GM18868 (cell line): Measurements from ENCODE around the gene MITF.

ENCODE experiments used
- ATAC-seq: cut with Tn5 transposase; IDR thresholded peaks from one replicate; pipeline ENCODE4 v1.9.1; 2021; ENCODE audit warnings: mild to moderate bottlenecking, moderate library complexity; ENCODE audit not compliant: unreplicated experiment

MITF gene

DNA sequence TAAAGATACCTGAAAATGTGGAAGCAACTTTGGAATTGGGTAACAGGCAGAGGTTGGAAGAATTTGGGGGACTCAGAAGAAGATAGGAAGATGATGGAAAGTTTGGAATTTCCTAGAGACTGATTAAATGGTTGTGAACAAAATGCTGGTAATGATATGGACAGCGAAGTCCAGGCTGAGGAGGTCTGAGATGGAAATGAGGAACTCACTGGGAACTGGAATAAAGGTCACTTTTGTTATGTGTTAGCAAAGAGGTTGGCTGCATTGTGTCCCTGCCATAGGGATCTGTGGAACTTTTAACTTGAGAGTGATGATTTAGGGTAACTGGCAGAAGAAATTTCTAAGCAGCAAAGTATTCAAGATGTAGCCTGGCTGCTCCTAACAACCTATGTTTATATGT lies 13.0 kb downstream of the MITF start:
- no peak for ATAC-seq

DNA sequence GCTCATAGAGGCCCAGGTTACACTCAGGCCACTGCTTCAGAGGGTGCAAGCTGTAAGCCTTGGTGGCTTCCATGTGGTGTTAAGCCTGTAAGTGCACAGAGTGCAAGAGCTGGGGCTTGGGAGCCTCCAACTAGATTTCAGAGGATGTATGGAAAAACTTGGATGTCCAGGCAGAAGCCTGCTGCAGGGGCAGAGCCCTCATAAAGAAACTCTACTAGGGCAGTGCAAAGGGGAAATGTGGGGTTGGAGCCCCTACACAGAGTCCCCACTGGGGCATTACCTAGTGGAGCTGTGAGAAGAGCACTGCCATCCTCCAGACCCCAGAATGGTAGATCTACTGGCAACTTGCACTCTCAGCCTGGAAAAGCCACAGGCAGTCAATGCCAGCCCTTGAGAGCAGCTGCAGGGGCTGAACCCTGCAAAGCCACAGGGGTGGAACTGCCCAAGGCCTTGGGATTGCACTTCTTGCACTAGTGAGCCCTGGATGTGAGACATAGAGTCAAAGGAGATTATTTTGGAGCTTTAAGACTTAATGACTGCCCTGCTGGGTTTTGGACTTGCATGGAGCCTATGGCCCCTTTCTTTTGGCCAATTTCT lies 14.0 kb downstream of the MITF start:
- ATAC-seq = no peak

DNA sequence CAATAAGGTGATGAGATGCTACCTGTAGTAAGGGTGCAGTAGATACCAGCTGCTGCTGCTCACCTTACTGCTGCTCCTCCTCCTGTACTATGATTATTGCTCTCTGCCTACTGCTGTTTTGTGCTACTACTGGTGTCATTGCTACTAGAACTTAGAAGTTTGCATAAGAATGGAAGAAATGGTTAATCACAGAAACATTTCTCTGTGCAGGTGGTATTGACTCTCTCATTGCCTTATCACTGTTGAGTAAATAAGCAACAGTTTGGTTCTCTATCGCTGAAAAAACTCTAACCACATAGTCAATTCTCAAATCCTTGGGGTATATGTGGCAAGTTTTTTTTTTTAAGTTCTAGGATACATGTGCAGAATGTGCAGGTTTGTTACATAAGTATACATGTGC lies 16.5 kb downstream of the MITF start:
- no peak for ATAC-seq

DNA sequence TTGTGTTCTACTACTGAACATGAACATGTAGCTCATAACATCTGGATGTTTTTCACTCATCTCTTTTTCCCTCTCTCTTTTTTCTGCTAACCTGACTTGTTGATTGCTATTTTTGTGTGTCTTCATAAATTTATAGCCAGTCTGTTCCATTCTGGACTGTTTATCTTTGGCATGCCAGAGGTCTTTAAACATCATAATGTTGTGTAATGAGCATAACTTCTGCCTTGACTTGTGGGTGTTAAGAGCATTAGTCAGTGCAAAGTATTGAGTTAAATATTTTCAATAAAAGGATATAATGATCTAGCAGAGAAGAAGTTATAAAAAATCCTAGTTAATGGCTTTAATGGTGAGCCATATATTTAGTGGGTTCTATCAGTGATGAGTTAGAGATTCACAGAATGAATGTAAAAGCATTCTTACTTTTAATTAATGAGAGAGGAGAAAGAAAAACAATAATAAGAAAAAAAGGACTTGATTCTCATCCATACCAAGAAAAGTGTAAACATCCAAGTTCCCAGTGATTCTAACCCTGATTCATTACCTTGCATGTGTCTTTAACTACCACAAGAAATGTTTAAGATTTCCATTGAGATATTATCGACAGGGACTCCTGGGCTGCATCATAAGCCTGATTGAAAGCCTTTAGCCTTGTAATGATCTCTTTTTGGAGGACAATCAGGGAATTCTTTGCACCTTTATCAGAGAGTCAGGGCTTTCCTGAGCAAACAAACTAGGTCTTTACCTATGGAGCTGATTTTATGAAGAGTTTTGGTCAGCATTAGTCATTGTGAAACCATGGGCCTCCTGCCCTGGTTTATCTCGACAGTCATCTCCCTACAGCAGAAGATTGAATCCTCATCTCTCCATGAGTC lies 22.9 kb downstream of the MITF start:
- peak; percentile 69 for ATAC-seq

DNA sequence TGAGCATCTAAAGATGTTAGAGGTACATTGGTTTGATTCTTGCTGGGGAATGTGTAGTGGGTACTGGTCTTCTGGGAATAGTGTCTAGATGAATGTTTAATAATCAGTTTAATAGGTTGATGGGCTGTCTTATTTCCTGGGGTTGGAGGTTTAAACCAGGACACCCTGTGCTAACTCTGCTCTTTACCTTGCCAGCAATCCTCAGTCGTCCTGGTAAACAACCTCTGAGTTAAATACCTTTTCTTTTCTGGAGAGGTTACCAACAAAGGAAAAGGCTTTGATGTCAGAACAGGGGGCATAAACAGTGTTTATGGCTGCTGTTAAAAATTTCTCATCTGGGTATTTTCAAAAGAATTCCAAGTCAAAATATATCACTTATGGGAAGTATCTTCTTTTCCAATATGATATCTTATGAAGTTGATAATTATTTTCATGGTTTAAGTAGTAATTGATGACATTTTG lies 23.5 kb downstream of the MITF start:
- peak; percentile 5 for ATAC-seq

DNA sequence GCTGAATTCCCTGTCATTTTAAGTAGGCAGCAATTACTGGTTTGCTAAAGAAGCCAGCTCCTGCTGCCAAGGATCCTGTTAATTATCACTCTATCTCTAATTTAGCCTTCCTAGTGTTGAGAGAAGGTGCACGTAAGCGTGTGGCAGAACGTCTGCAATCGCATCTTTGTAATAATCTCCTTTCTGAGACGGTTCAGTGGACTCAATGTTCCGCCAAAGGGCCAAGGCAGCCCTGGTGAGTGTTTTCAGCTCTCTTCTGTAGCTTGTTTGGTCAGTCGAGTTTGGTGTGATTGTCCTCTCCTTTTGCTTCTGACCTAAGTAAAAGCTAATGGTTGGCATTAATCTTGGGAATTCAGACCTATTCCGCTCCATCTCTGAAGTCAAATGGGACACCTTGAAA lies 24.2 kb downstream of the MITF start:
- no peak for ATAC-seq

DNA sequence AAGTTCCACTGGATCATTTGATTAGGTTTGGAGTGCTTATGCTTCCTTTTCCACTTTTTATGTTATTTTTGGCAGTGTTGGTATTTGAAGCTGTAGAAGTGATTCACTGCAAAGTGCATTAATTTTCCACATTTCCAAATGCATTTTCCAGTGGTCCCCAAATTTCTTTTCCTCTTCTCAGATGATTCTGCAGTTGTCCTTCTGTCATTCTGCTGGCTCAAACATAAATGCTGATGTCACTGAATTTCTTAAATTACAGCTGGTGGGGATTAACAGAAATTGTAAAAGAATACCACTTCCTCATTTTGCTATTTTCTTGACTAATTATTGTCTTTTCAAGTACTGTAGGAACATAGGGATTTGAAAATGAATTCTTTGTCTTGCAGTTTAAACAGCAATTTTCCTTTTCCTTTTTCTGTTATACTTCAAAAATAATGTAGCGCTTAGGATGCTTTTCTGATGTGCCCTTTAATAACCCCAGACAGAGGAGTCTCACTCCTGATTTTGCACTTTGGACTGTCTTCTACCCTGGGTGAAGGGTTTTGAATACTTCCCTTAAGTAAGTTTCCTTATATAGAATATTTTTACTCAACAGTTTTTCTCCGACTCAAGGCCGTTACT lies 25.0 kb downstream of the MITF start:
- ATAC-seq = peak; percentile 69

DNA sequence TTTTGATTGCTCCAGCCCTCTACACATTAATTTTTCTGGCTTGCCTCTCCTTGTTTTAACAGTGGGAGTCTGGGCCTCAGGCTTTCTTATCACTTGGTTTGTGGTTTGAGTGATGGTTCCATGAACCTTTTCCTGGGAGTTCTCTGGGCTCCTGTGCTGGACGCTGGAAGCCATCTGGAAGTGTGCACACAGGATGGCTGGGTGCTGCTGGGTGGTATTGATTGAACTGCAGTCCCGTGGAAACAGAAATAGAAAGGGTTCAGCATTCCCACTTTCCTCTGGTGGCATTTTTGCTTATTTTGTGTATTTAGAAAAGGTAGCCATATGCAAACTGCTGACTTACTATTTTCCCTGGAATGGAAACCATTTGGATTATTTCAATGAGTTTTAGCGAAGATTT lies 25.6 kb downstream of the MITF start:
- ATAC-seq = no peak

DNA sequence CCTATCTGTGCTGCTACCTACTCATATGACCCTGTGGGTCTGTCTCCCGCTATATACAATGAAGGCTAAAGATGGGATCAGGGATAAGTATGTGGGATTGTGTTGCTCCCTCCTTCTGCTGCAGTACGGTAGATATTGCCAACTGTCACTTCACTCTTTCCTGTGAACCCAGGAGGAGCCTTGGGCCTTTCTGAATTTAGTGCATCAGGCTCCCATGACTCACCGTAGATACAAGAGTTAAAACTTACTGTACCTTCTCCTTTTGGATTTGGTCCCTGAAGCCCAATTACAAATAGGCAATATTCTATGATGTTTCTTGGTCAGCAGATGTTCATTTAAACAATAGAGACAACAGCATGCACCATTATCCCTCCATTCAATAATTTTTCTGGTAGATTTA lies 27.4 kb downstream of the MITF start:
- ATAC-seq = no peak

DNA sequence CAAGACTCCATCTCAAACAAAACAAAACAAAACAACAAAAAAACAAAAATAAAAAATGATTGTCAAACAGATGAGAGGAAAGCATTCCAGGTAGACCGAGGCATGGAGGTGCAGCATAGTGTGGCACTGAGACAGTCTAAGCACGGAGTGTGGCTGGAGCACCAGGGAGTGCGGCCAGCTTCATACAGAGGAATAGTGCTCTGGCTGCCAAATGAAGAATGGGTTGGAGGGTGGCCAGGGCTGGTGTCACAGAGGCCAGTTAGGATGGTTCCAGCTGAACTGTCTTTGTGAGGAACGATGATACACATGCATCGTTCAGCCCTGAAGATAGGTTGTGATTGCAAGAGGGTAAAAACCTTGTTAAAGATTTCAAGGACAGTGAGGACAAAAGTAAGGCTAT lies 28.3 kb downstream of the MITF start:
- no peak for ATAC-seq

DNA sequence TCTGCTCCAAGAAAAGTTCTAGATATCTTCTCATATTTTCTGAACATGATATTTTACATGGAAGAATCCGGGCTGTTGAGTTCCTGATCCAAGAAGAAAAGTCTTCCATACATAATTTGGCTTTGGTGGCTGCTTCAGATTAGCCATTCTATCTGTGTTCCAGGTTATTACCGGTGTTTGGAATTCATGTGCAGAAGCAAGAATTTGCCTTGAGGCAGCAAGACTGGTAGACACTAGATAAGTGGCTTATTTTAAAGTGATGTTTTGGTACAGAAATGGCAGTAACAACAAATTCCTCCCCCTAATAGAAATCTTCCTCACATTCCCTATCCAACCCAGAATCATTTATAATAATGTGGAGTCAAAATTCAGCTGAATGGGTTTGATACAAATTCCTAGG lies 29.2 kb downstream of the MITF start:
- no peak for ATAC-seq

DNA sequence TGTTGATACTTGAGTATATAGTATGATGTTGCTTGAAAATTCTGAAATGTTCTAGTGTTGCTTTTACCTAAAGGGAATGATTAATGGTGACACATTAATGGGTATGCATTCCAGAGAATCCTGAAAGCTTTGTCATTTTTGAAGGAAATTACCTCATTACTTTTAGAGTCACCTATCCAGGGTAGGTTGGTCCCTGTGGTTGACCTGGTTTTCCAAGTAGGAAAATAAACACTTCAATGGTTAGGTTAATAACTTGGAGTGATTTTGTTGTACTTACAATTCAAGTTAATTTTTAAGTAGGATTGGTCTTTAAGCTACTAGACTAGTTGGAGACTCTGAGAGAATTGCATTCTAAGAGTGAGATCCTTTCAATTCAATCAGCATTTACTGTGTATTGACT lies 31.0 kb downstream of the MITF start:
- ATAC-seq = no peak

DNA sequence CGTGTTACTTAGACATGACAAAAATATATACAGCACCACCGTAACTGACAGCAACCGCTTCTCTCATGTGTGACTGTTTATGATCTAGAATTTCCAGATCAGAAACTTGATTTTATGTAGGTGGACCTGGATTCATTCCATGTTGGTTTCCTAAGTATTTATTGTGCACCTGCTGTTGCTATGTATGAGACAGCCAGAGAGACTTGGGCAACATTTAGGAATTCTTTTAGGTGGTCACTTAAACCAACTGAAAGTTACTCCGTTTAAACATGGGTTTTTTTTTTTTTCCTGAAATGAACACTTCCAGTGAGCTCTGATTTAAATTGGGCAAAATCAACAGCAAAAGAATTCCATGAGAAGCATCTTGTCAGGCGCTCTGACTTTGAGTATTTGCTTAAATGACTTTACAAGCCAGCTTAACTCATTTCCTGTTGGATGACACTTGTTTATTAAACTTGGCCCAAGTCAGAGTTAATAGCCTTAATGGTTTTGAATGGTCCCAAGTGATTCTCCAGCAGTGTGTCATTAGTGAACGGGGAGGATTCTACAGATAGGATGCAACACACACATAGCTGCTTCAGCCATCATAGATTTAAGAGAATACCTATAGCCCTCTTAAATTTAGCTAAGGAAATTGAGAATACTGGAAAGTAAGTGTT lies 31.8 kb downstream of the MITF start:
- no peak for ATAC-seq

DNA sequence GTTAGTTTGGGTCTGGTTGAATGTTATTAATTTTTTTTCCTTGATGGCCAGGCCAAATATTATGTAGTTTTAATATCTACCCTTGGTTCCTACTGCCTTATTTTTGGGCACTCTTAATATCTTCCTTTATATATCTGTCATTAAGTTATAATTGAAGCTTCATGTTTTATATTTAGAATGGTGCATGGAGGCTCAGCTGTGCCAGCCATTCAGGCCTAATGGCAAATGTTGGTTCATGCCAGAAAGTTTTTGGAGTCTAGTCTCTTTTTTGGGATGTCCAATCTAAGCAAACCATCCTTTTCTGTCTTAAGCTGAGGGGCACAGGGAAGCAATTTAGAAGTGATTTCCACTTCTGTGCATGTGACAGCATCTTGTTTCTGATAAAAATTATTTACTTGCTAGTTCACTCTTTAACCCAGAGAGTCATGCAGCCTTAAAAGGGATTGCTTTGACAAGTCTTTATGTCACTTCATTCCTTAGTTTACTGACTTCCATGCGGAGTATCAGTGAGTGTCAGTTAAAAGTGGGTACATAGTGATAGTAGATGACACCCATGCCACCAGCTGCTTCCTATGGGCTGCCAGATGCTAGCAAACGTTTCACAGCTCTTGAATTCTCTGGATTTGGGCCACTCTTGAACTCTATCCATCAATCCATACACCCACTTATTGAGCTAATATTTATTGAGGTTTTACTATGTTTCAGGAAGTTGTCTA lies 33.0 kb downstream of the MITF start:
- ATAC-seq = no peak

DNA sequence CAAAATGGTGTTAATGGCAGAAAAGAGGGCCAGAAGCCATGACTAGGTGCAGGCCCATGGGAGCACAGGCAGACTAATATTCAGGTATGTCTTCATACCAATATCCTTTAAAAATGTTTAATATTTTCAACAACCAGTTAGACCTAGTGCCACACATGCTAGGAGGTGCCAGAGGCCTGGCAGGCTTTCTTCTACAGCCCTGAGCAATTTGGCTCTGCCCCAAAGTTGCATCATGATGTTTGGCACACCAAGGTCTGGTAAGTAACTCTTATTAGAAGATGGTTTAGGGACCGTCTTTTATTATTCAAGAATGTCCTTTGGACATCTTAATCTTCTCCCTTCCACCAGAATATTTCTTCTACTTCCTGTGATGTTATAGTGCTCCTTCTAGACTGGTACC lies 34.8 kb downstream of the MITF start:
- ATAC-seq = no peak

DNA sequence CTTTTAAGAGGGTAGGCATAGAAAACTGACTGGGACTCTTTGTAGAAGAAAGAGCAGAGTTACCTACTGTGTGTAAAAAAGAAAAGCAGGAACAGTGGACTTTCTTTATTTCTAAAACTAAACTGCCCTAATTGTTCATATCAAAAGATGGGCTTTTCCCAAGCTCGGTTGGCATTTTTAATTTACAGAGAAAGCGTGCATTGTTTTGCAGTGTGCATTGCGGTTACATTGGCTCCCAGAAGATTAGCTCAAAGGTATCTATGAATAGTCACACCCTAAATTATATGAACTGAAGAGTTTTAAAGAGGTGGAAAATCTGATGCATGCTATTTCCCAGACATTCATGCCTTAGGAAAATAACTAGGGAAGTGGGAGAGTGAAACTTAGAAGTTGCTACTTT lies 36.5 kb downstream of the MITF start:
- no peak for ATAC-seq

DNA sequence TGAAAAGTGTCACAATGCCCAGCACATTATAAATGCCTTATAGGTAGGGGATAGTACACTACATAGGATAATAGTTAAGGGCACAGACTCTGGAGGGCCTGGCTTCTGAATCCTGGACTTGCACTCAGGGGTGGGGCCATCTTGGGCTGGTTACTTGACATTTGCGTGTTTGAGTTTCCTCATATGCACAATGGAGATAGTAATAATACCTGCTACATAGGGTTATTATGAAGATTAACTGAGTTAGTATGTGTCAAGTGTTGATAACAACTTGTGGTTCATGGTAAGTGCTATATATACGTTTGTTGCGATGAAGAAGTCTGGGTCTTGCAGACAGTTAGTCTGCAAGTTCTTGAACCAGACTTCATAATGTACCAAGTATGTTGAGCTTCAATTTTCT lies 37.0 kb downstream of the MITF start:
- no peak for ATAC-seq

DNA sequence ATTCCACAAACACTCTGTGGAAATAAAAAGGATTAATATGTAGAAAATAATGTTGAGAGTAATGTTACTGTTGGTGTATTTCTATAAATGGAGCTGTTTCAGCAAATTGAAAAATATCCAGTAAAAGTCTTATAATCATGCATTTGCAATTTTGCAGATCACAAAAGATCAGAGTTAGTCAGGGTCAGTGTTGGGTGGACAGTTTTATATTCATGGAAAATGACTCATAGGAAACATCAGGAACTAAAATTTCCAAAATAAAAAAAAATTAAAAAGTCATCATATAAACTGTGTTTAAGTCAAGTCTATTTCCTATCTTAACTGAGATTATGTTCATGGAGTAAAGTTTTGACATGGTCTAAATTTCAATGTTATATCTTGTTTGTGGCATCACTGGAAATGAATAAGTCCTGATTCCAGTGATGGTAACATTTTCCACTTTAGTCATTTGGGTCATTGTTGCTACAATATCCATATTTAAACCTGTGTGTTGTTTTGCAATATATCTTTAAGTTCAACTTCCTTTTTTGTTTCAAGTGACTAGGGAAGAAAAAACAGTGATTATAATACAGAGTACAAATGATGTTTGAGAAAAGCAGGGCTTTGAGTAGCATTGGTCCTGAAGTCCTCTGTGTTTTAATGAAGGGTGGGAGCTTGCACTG lies 37.8 kb downstream of the MITF start:
- ATAC-seq = no peak

DNA sequence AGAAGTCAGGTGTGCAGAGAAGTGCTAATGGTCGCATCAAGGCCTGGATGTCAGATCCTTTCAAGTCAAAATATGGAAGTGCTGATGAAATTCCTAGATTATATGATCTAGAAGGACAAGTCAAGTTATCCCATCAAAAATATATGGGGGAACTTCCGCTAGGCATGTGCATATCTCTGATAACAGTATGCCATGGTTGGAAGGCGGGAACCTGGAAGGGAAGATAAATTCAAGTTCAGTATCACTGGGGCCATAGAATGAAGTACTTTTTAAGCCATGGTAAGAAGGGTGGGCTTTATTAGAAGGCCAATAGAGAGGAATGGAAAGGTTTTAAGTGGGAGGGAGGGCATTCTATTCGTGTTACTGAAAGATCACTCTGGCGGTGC lies 38.3 kb downstream of the MITF start:
- no peak for ATAC-seq

DNA sequence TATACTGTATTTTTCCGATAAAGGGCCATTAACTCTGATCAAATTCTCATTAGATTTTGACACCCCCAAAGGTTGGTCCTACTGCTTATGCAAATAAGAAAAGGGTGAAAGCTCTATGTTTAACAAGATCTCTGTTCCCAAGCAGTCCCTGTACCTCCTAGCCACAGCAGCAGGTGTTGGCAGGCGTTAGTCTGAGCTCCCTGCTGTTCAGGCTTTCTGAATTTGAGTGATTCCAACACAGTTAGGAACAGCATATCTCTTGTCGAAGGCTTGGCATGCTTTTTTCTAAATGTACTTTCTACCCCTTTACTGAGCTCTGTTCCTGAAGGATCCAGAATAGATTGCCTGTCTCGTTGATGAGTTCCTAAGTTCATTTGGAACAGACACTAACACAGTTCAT lies 42.3 kb downstream of the MITF start:
- ATAC-seq = no peak
